ENCODE results near the gene SNAPC4. TPM values are rescaled to one million over a fixed set of nuclear protein-coding genes. Genes with fewer than 3 reads are reported as not detected.

The SNAPC4 gene
- polyA plus RNA-seq, 1 experiment = 1.7 TPM

DNA sequence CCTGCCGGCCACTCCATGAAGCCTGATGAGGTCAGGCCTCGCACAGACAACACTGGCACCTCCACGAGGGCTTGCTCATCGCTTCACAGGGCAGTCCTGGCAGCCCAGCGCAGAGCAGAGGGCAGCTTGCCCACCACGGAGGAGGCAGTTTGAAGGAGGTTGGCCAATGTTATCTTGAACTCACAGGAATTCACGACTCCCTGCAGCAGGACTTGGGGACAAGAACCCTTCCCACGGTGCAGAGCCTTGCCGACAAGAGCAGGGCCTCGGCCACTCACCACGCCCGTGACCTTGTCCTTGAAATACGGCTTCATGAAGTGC lies 5.0 kb downstream of the SNAPC4 start:
- no peaks in the 10 kb centered on the region for H3K27me3 ChIP-seq (ENCODE audit: control insufficient read depth, insufficient read depth, low read length)
- H3K36me3 ChIP-seq (ENCODE audit: control insufficient read depth, insufficient read depth, low read length) = peaks cover 55% of the 10 kb centered on the region
- ChIA-PET CTCF (interaction anchor here (1.0 kb wide), 1 partner anchor 82 kb away, joined by 5 read pairs; no protein-coding TSS in a partner anchor), POLR2A (no interaction called here)
- DNase-seq (ENCODE audit: low read depth) = no peak
- H3K4me3 ChIP-seq (ENCODE audit: low read depth, low read length) = no peak overlapping the region
- TF ChIP-seq, protein P1, sequence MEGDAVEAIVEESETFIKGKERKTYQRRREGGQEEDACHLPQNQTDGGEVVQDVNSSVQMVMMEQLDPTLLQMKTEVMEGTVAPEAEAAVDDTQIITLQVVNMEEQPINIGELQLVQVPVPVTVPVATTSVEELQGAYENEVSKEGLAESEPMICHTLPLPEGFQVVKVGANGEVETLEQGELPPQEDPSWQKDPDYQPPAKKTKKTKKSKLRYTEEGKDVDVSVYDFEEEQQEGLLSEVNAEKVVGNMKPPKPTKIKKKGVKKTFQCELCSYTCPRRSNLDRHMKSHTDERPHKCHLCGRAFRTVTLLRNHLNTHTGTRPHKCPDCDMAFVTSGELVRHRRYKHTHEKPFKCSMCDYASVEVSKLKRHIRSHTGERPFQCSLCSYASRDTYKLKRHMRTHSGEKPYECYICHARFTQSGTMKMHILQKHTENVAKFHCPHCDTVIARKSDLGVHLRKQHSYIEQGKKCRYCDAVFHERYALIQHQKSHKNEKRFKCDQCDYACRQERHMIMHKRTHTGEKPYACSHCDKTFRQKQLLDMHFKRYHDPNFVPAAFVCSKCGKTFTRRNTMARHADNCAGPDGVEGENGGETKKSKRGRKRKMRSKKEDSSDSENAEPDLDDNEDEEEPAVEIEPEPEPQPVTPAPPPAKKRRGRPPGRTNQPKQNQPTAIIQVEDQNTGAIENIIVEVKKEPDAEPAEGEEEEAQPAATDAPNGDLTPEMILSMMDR (IDR thresholded peaks at IDR 0.05; ENCODE audit: insufficient read depth, low read depth, low read length) = no peak

DNA sequence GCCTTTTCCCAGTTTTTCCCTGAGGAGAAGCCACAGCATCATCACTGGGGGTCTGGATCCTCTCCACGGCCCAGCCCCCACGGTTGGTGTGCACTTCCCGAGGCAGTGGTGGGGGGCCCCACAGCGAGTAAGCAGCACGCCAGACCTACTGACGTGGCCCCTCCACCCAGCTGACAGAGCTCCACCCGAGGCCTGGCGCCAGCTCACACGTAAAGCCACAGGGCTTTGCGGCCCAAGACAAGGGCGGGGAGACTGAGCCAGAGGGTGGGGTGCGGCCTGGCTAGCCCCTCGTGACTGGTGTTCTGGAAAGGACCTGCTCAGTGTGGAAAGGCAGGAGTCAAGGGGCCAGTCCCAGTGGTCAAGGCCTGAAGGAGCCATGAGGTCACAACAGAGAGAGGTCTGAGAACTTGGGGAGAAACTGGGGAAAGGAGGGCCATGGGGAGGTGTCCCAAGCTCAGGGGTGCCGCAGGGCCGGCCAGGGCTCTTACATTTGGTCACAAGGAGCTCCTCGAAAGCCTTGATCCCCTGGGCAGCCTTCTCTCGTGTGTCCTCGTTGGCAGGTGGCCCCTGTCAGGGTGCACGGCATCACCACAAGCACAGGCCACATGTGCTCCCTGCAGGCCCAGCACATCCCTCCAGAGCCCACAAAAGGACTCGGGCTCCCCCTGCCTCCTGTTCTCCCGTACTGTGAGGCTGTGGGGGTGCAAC lies 5.5 kb downstream of the SNAPC4 start:
- TF ChIP-seq, protein P1 (IDR thresholded peaks at IDR 0.05; ENCODE audit: insufficient read depth, low read depth, low read length) = no peak
- DNase-seq (ENCODE audit: low read depth) = no peak
- CTCF ChIA-PET = no interaction called here
- Histone ChIP-seq H3K4me3 (ENCODE audit: low read depth, low read length) (no peak overlapping the region), H3K36me3 (ENCODE audit: control insufficient read depth, insufficient read depth, low read length) (peaks cover 58% of the 10 kb centered on the region), H3K27me3 (ENCODE audit: control insufficient read depth, insufficient read depth, low read length) (no peaks in the 10 kb centered on the region)
- POLR2A ChIA-PET = no interaction called here

DNA sequence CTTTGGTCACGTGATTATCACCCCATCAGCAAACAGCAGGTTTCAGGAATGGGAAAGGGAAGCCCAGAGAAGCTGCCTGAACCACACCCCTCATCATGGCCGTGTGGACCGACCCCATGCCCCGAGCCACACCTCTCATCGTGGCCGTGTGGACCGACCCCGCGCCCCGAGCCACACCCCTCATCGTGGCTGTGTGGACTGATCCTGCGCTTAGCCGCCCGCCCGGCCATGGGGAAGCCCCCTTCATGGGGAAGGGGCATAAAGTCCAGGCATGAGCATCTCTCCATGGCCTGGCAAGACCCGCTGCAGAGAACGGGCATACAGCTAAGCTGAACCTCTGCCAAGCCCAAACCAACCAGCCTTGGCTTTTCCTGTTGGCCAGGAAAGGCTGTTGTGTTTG lies 6.4 kb downstream of the SNAPC4 start:
- H3K36me3 ChIP-seq (ENCODE audit: control insufficient read depth, insufficient read depth, low read length) = peaks cover 63% of the 10 kb centered on the region
- POLR2A ChIA-PET = no interaction called here
- no peak for DNase-seq (ENCODE audit: low read depth)
- H3K4me3 ChIP-seq (ENCODE audit: low read depth, low read length) = no peak overlapping the region
- CTCF ChIA-PET = interaction anchor here (1.0 kb wide), 2 partner anchors 16 to 21 kb away, joined by 3 read pairs; no protein-coding TSS in a partner anchor
- no peaks in the 10 kb centered on the region for H3K27me3 ChIP-seq (ENCODE audit: control insufficient read depth, insufficient read depth, low read length)
- TF ChIP-seq, protein P1 (IDR thresholded peaks at IDR 0.05; ENCODE audit: insufficient read depth, low read depth, low read length) = no peak

DNA sequence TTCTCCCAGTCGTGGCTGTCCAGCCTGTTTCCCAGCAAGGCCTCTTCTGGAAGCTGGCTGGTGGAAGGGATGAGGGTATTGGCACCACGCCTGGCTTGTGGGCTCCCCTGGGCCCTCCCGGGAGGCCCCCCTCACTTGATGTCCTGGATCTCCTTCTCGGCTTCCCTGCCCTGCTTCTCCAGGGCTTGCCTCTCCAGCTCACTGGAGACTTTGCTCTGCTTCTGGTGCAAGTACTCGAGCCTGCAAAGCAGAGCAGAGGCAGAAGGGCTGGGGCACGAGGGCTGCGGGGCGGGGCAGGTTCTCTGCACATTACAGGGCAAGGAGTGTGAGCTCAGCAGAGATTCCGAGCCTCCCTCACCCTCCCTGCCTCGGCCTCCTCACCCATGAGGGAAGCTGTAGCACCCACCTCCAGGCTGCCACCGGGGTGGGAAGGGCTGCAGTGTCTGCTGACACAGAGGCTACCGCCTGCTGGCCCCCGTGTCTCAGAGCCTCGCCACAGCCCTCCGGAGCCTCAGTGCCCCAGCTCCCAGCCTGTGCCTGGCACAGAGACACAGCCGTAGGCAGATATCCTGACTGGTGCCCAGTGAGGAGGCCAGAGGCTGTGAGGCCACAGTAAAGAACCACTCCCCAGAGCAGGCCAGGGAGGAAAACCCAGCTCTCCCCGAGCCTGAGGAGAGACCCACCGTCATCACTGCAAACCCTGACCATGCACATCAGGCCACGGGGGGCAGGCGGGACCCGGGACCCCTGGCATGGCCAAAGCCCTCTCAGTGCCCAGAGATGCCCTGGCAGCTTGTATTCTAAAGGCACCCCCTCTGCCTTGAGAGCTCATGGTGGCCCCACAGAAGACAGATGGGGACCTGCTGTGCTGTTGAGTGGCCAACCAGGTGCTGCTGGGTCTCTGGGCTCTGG lies 7.2 kb downstream of the SNAPC4 start:
- TF ChIP-seq, protein P1 (IDR thresholded peaks at IDR 0.05; ENCODE audit: insufficient read depth, low read depth, low read length) = no peak
- ChIA-PET POLR2A (no interaction called here), CTCF (interaction anchor here (1.0 to 1.4 kb wide), 4 partner anchors 9 to 80 kb away, joined by 3 to 4 read pairs (median 4); no protein-coding TSS in a partner anchor)
- Histone ChIP-seq H3K4me3 (ENCODE audit: low read depth, low read length) (no peak overlapping the region), H3K36me3 (ENCODE audit: control insufficient read depth, insufficient read depth, low read length) (peaks cover 66% of the 10 kb centered on the region), H3K27me3 (ENCODE audit: control insufficient read depth, insufficient read depth, low read length) (no peaks in the 10 kb centered on the region)
- no peak for DNase-seq (ENCODE audit: low read depth)
